CD14-positive monocyte (primary cell): ENCODE results near the gene DOC2A. TPM values are rescaled to one million over a fixed set of nuclear protein-coding genes. Genes with fewer than 3 reads are reported as not detected.

Experiments
- DNase-seq, 3 donors: peaks; one replicate each; pipeline ENCODE4 v3.0.0-alpha.2; 2011 to 2022
- H2AFZ ChIP-seq: 2 replicates; pipeline ENCODE4 v1.6.0; 2012; ENCODE audit warnings: mild to moderate bottlenecking, low read depth, low read length, inconsistent platforms; ENCODE audit not compliant: insufficient read depth, poor library complexity, severe bottlenecking
- H3K27ac ChIP-seq, 2 donors: 1 replicate in 1 of 2; 2 replicates in 1 of 2; pipeline ENCODE4 v1.5.1; 2012 to 2013; ENCODE audit warnings: low read length in 2 of 2, control low read depth in 1 of 2, inconsistent platforms in 1 of 2, low read depth in 1 of 2, mild to moderate bottlenecking in 1 of 2
- H3K27me3 ChIP-seq, 2 donors: one replicate each; pipeline versions ENCODE4 v1.6.0 to v1.6.1; 2011 to 2013; ENCODE audit warnings: low read length in 2 of 2; ENCODE audit not compliant: control insufficient read depth in 2 of 2, insufficient read depth in 2 of 2
- H3K36me3 ChIP-seq, 2 donors: replicated peaks in 1 of 2; 1 replicate in 1 of 2; 2 replicates in 1 of 2; pipeline versions ENCODE4 v1.5.1 to v1.6.1; 2012 to 2013; ENCODE audit warnings: low read length in 2 of 2, control low read depth in 1 of 2, inconsistent platforms in 1 of 2, mild to moderate bottlenecking in 1 of 2; ENCODE audit not compliant: insufficient read depth in 2 of 2, control insufficient read depth in 1 of 2
- H3K4me1 ChIP-seq, 2 donors: 1 replicate in 1 of 2; 2 replicates in 1 of 2; pipeline versions ENCODE4 v1.5.1 to v1.6.1; 2012 to 2013; ENCODE audit warnings: low read length in 2 of 2, control low read depth in 1 of 2, inconsistent platforms in 1 of 2, mild to moderate bottlenecking in 1 of 2, moderate library complexity in 1 of 2; ENCODE audit not compliant: insufficient read depth in 2 of 2, control insufficient read depth in 1 of 2
- H3K4me2 ChIP-seq: replicated peaks from 2 replicates; pipeline ENCODE3; 2012; ENCODE audit warnings: low read length, moderate library complexity, mild to moderate bottlenecking; ENCODE audit not compliant: poor library complexity, severe bottlenecking; ENCODE audit errors: extremely low read depth
- H3K4me3 ChIP-seq, 3 experiments: fragments of 200-600 bp in 1 of 3; sonication (generic) in 1 of 3; replicated peaks in 1 of 3; 1 replicate in 2 of 3; 2 replicates in 1 of 3; pipeline ENCODE4 v1.5.1; 2011 to 2013; ENCODE audit warnings: low read length in 3 of 3, mild to moderate bottlenecking in 3 of 3, control low read depth in 2 of 3, low read depth in 2 of 3, inconsistent platforms in 1 of 3, moderate library complexity in 1 of 3
- H3K79me2 ChIP-seq: 2 replicates; pipeline ENCODE4 v1.6.0; 2012; ENCODE audit warnings: mild to moderate bottlenecking, control low read depth, inconsistent platforms, low read length, moderate library complexity; ENCODE audit not compliant: insufficient read depth
- H3K9ac ChIP-seq: 2 replicates; pipeline ENCODE4 v1.6.0; 2017; ENCODE audit warnings: low read length, mild to moderate bottlenecking; ENCODE audit not compliant: insufficient read depth, poor library complexity, severe bottlenecking
- H3K9me3 ChIP-seq, 2 donors: replicated peaks in 1 of 2; 1 replicate in 1 of 2; 2 replicates in 1 of 2; pipeline versions ENCODE4 v1.5.1 to v1.6.1; 2012 to 2013; ENCODE audit warnings: low read length in 2 of 2, control low read depth in 1 of 2; ENCODE audit not compliant: control insufficient read depth in 1 of 2, insufficient read depth in 1 of 2
- H4K20me1 ChIP-seq: 2 replicates; pipeline ENCODE4 v1.6.0; 2012; ENCODE audit warnings: mild to moderate bottlenecking, low read length, control low read depth, moderate library complexity; ENCODE audit not compliant: insufficient read depth
- H3K27ac Mint-ChIP-seq, 7 donors: one replicate each; pipeline ENCODE4 v1.8.0; 2020; ENCODE audit warnings: mild to moderate bottlenecking in 7 of 7, mixed read lengths in 7 of 7, moderate library complexity in 6 of 7, inconsistent platforms in 2 of 7
- H3K27me3 Mint-ChIP-seq, 3 donors: one replicate each; pipeline ENCODE4 v1.8.0; 2021 to 2022; ENCODE audit warnings: low read depth in 3 of 3, mild to moderate bottlenecking in 3 of 3, mixed read lengths in 3 of 3, moderate library complexity in 3 of 3, inconsistent platforms in 1 of 3
- H3K36me3 Mint-ChIP-seq, 2 donors: one replicate each; pipeline ENCODE4 v1.8.0; 2020; ENCODE audit warnings: mixed read lengths in 2 of 2, inconsistent platforms in 1 of 2, mild to moderate bottlenecking in 1 of 2
- H3K4me1 Mint-ChIP-seq: one replicate; pipeline ENCODE4 v1.8.0; 2020; ENCODE audit warnings: mild to moderate bottlenecking, mixed read lengths
- H3K4me3 Mint-ChIP-seq, 2 donors: one replicate each; pipeline ENCODE4 v1.8.0; 2020; ENCODE audit warnings: mild to moderate bottlenecking in 2 of 2, mixed read lengths in 2 of 2, moderate library complexity in 1 of 2
- H3K9me3 Mint-ChIP-seq, 7 donors: one replicate each; pipeline ENCODE4 v1.8.0; 2020 to 2022; ENCODE audit warnings: mixed read lengths in 7 of 7, mild to moderate bottlenecking in 6 of 7, moderate library complexity in 6 of 7, inconsistent platforms in 2 of 7
- WGBS: methylation state at CpG from one replicate; pipeline ENCODE4 v1.1.5; 2013; ENCODE audit warnings: missing lambda C conversion rate; ENCODE audit not compliant: insufficient coverage; 5-methylcytosine and 5-hydroxymethylcytosine counted together
- intact Hi-C, 2 donors: fragments of 100-400 bp; cut with micrococcal nuclease; formaldehyde crosslinking; loops; one replicate each; pipeline versions ENCODE4 v1.15.0 to v1.15.1; 2023
- polyA plus RNA-seq, 3 donors: library from polyadenylated mRNA; depleted of rRNA in 1 of 3; unstranded in 2 of 3; stranded (reverse) in 1 of 3; fragments of 300-500 nt in 2 of 3; fragments of >200 nt in 1 of 3; fragmentation: Illumina TruSeq in 2 of 3; gene quantifications; 1 replicate in 2 of 3; 2 replicates in 1 of 3; pipeline ENCODE4 v1.2.3, GENCODE V29; 2012 to 2021
- TF ChIP-seq, protein P1 (sequence below): fragments of 200-600 bp; IDR thresholded peaks from one replicate; pipeline ENCODE4 v1.8.0; 2022; ENCODE audit warnings: antibody characterized with exemption, mild to moderate bottlenecking

The DOC2A gene
- polyA plus RNA-seq, 3 donors = 0.23 to 3.7 (median 0.66) TPM

DNA sequence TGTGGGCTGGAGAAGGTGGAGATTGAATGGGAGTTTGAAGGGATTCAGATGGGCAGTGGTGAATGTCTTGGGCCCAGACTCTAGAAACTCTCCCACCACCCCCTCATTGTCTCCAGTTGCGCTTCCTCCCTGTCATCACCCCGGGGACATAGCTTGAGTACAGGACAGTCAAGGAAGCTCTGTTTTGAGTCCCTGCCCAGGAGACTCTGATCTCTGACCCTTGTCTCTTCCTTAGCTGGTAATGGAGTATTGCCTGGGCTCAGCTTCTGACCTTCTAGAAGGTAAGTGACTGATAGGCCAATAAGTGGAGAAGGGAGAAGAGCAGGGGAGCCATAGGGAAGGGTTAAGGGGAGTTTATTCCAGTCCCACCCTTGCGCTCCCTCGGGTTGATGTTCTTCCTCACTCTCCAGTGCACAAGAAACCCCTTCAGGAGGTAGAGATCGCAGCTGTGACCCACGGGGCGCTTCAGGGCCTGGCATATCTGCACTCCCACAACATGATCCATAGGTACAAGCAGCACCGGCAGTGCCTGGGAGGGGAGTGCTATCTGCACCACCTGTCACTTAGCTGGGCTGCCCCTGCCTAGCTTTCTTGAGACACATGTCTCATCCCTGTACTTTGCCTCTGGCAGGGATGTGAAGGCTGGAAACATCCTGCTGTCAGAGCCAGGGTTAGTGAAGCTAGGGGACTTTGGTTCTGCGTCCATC is 32.1 kb downstream of the DOC2A start:
- DNase-seq = no peak
- H3K9me3 ChIP-seq = no peaks in the 10 kb centered on the region
- Mint-ChIP-seq H3K4me3 (no peak overlapping the region), H3K4me1 (peaks cover 27% of the 10 kb centered on the region), H3K27me3 (peaks cover 0 to 3% (median 2%) of the 10 kb centered on the region in 3 donors), H3K36me3 (peaks cover 61 to 69% of the 10 kb centered on the region in 2 donors), H3K9me3 (peaks cover 0 to 2% (median 0%) of the 10 kb centered on the region in 7 donors), H3K27ac (peak overlapping the region in 5 of 7 donors; percentile 42 to 76 (median 46))
- H3K4me3 ChIP-seq = no peak overlapping the region
- no peaks in the 10 kb centered on the region for H3K27me3 ChIP-seq
- 100% methylated on average over 7 of the region's 9 CpGs for WGBS
- H3K36me3 ChIP-seq = peaks cover 64 to 70% of the 10 kb centered on the region in 2 donors
- H3K4me1 ChIP-seq = peaks cover 22 to 29% of the 10 kb centered on the region in 2 donors
- TF ChIP-seq, protein P1, sequence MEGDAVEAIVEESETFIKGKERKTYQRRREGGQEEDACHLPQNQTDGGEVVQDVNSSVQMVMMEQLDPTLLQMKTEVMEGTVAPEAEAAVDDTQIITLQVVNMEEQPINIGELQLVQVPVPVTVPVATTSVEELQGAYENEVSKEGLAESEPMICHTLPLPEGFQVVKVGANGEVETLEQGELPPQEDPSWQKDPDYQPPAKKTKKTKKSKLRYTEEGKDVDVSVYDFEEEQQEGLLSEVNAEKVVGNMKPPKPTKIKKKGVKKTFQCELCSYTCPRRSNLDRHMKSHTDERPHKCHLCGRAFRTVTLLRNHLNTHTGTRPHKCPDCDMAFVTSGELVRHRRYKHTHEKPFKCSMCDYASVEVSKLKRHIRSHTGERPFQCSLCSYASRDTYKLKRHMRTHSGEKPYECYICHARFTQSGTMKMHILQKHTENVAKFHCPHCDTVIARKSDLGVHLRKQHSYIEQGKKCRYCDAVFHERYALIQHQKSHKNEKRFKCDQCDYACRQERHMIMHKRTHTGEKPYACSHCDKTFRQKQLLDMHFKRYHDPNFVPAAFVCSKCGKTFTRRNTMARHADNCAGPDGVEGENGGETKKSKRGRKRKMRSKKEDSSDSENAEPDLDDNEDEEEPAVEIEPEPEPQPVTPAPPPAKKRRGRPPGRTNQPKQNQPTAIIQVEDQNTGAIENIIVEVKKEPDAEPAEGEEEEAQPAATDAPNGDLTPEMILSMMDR = no peak
- no peak overlapping the region for H2AFZ ChIP-seq
- peaks cover 43% of the 10 kb centered on the region for H4K20me1 ChIP-seq
- no peak overlapping the region for H3K9ac ChIP-seq
- intact Hi-C loops = loop anchor here in 1 of 2 donors (10.0 kb wide), 1 partner anchor 114 kb away; the partner anchor contains the start of gene CDIPT
- H3K27ac ChIP-seq = peak overlapping the region in 1 of 2 donors; percentile 8
- H3K79me2 ChIP-seq = peaks cover 46% of the 10 kb centered on the region
- no peak overlapping the region for H3K4me2 ChIP-seq

DNA sequence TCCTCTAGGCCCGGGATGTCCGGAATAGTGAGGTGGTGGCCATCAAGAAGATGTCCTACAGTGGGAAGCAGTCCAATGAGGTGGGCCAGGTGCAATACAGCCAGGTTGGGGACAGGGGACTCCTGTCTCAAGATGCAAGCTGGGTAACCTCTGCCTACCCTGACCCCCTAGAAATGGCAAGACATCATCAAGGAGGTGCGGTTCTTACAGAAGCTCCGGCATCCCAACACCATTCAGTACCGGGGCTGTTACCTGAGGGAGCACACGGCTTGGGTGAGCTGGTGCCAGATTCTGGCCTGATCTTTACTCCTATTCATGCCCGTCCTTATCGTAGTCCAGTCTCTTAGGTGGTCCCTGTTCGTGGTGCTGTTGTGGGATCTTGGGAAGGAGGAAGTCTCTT is 32.7 kb downstream of the DOC2A start:
- Histone ChIP-seq H3K9ac (no peak overlapping the region), H3K4me2 (no peak overlapping the region), H3K79me2 (peaks cover 46% of the 10 kb centered on the region), H3K27me3 (no peaks in the 10 kb centered on the region), H3K36me3 (peaks cover 58 to 64% of the 10 kb centered on the region in 2 donors), H3K9me3 (no peaks in the 10 kb centered on the region), H4K20me1 (peaks cover 43% of the 10 kb centered on the region), H3K4me1 (peaks cover 25 to 32% of the 10 kb centered on the region in 2 donors), H2AFZ (no peak overlapping the region), H3K27ac (peak overlapping the region in 1 of 2 donors; percentile 8), H3K4me3 (no peak overlapping the region)
- Mint-ChIP-seq H3K27me3 (peaks cover 0 to 5% (median 2%) of the 10 kb centered on the region in 3 donors), H3K4me1 (peaks cover 30% of the 10 kb centered on the region), H3K9me3 (peaks cover 0 to 2% (median 0%) of the 10 kb centered on the region in 7 donors), H3K27ac (peak overlapping the region in 4 of 7 donors; percentile 38 to 63 (median 46)), H3K4me3 (no peak overlapping the region), H3K36me3 (peaks cover 55 to 63% of the 10 kb centered on the region in 2 donors)
- no peak for DNase-seq
- 96% methylated on average over 4 of the region's 9 CpGs for WGBS
- intact Hi-C loops = loop anchor here in 1 of 2 donors (10.0 kb wide), 1 partner anchor 113 kb away; the partner anchor contains the start of gene CDIPT
- TF ChIP-seq, protein P1 = no peak
